Endothelial cell (in vitro differentiated cells): ENCODE results near the gene PRSS56. TPM values are rescaled to one million over a fixed set of nuclear protein-coding genes. Genes with fewer than 3 reads are reported as not detected.

ENCODE experiments used
- DNase-seq: peaks from one replicate; pipeline ENCODE4 v3.0.0; 2021; ENCODE audit warnings: low spot score
- H3K27ac Mint-ChIP-seq: one replicate; pipeline ENCODE4 v1.8.0; 2021; ENCODE audit warnings: mixed read lengths, inconsistent platforms; ENCODE audit not compliant: unreplicated experiment
- H3K27me3 Mint-ChIP-seq: one replicate; pipeline ENCODE4 v1.8.0; 2021; ENCODE audit warnings: mild to moderate bottlenecking, moderate library complexity, mixed read lengths, inconsistent platforms; ENCODE audit not compliant: unreplicated experiment
- H3K36me3 Mint-ChIP-seq: one replicate; pipeline ENCODE4 v1.8.0; 2021; ENCODE audit warnings: mild to moderate bottlenecking, low read depth, mixed read lengths, inconsistent platforms; ENCODE audit not compliant: unreplicated experiment
- H3K4me1 Mint-ChIP-seq: one replicate; pipeline ENCODE4 v1.8.0; 2021; ENCODE audit warnings: mild to moderate bottlenecking, mixed read lengths, inconsistent platforms; ENCODE audit not compliant: unreplicated experiment
- H3K4me3 Mint-ChIP-seq: one replicate; pipeline ENCODE4 v1.8.0; 2021; ENCODE audit warnings: mild to moderate bottlenecking, mixed read lengths, inconsistent platforms; ENCODE audit not compliant: unreplicated experiment
- H3K9me3 Mint-ChIP-seq: one replicate; pipeline ENCODE4 v1.8.0; 2021; ENCODE audit warnings: mixed read lengths, inconsistent platforms; ENCODE audit not compliant: unreplicated experiment
- total RNA-seq: library from RNA; stranded (reverse); fragmentation: NEBNext Ultra II Directional; extraction: Animal tissue kit (Norgen Biotek cat#: 25700); gene quantifications from one replicate; pipeline ENCODE4 v1.2.1, GENCODE V29; 2021; ENCODE audit not compliant: unreplicated experiment
- TF ChIP-seq, protein P1 (sequence below): fragments of 200-600 bp; sonication (generic); IDR thresholded peaks from one replicate; pipeline ENCODE4 v1.5.0; 2021; ENCODE audit warnings: antibody characterized with exemption; ENCODE audit not compliant: unreplicated experiment

PRSS56 gene
- total RNA-seq, 1 donor from 2014 or later: not detected

DNA sequence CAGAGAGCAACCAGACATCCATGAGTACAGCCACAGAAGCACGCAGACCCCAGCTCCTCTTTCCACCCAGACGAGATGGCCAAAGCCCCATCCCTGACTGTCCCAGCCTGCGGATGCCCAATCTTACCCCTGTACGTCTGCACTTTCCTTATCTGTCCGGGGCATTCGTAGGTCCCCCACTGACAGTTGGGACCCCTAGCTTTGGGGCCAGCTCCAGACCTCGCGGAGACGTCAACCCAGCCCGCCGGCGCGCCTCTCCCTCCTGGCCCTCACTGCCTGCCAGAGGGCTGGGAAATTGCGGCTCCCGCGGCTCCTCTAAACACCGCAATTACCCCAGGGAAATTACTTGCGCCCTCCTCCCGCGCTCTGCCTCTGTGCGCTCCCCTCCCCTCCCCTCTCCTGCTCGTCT, 34.8 kb upstream of the PRSS56 start:
- no peak for DNase-seq
- Mint-ChIP-seq H3K36me3 (no peaks in the 10 kb centered on the region), H3K27me3 (peaks cover 22% of the 10 kb centered on the region), H3K27ac (no peak overlapping the region), H3K4me3 (peak overlapping the region; percentile 37), H3K9me3 (no peaks in the 10 kb centered on the region), H3K4me1 (peaks cover 4% of the 10 kb centered on the region)
- TF ChIP-seq, protein P1, sequence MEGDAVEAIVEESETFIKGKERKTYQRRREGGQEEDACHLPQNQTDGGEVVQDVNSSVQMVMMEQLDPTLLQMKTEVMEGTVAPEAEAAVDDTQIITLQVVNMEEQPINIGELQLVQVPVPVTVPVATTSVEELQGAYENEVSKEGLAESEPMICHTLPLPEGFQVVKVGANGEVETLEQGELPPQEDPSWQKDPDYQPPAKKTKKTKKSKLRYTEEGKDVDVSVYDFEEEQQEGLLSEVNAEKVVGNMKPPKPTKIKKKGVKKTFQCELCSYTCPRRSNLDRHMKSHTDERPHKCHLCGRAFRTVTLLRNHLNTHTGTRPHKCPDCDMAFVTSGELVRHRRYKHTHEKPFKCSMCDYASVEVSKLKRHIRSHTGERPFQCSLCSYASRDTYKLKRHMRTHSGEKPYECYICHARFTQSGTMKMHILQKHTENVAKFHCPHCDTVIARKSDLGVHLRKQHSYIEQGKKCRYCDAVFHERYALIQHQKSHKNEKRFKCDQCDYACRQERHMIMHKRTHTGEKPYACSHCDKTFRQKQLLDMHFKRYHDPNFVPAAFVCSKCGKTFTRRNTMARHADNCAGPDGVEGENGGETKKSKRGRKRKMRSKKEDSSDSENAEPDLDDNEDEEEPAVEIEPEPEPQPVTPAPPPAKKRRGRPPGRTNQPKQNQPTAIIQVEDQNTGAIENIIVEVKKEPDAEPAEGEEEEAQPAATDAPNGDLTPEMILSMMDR: no peak

DNA sequence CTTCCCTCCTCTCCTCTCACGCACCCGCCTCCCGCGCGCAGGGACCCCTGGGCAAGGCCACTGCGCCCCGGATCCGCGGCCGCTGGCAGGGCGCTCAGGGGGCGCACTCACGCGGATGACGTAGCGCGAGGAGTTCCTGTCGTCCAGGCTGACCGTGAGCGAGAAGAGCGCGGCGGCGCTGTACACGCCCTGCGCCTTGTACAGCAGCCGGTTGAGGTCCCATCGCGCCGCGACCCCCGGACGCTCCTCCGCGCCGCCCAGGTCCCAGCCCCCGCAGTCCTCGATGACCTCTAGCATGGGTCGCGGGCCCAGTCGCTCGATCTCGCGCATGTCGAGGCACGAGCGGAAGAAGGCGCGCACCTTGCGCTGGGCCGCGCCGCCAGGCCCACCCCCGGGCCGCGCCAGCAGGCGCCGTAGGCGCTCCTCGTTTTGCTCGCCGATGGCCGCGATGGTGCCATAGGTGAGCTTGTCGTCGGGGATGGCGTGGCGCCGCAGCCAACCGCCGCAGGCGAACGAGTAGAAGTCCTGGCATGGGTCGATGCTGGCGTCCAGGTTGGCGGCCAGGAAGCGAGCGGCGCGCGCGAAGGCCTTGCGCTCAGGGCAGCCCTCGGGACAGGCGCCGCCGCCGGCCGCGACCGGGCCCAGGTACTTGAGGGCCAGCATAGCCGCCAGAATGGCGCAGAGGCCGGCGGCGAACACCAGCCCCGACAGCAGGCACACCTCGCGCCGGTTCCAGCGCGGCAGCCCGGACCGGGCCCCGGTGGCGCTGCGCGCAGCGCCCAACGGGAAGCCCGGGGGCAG, 34.2 kb upstream of the PRSS56 start:
- Mint-ChIP-seq H3K27me3 (peaks cover 22% of the 10 kb centered on the region), H3K27ac (no peak overlapping the region), H3K4me3 (no peak overlapping the region), H3K9me3 (no peaks in the 10 kb centered on the region), H3K4me1 (peaks cover 4% of the 10 kb centered on the region), H3K36me3 (no peaks in the 10 kb centered on the region)
- DNase-seq: no peak
- TF ChIP-seq, protein P1: no peak

DNA sequence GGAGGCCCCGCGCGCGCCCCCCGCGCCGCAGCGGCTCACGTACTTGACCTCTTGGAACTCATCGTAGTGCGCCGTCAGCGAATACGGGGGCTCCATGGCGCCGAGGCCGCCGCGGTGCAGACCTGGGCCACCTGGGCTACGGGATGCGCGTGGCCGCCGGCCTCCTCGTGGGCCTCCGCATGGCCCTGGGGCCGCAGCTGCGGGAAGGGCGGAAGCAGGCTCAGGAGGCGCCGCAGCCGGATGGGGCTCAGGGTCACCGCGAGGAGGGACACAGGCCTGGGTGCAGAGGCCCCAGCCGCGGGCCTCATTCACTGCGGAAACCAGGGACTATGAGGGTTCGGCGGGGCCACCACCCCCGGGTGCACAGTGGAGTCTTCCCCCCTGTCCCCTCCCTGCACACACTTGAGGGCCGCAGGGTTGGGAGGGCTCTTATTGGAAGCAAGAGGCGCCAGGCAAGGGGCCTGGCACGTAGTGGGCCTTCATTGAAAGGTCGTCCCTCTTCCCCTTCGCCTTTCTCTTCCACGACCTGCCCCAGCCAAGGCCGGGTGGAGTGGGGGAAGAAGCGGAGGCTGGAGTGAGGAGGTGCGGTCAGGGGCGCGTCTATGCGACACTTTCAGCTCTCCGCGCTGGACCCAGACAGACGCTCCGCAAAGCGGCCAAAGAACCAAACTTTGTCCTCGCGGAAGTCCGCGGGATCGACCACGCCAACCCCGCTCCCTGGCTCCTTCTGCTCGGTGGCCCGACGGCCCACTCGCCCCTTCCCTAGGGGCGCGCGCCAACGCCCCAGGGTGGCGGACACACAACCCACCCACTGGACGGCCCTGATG, 33.4 kb upstream of the PRSS56 start:
- H3K4me3 Mint-ChIP-seq: no peak overlapping the region
- no peaks in the 10 kb centered on the region for H3K9me3 Mint-ChIP-seq
- no peaks in the 10 kb centered on the region for H3K36me3 Mint-ChIP-seq
- peaks cover 4% of the 10 kb centered on the region for H3K4me1 Mint-ChIP-seq
- no peak overlapping the region for H3K27ac Mint-ChIP-seq
- DNase-seq: no peak
- TF ChIP-seq, protein P1: no peak
- peaks cover 22% of the 10 kb centered on the region for H3K27me3 Mint-ChIP-seq

GRCh38 chr2:232487385-232488096, 32.6 kb upstream of the PRSS56 start, which contains the start of gene ECEL1:
TSS of gene ECEL1 (minus strand) at chr2:232487834. CDS start at chr2:232486653, 1,181 bp downstream.
- no peak within 1 kb of the TSS for H3K4me3 Mint-ChIP-seq
- TF ChIP-seq, protein P1: no peak
- H3K27me3 Mint-ChIP-seq: peaks cover 24% of the 10 kb centered on the region
- DNase-seq: no peak
- no peaks in the 10 kb centered on the region for H3K36me3 Mint-ChIP-seq
- peaks cover 4% of the 10 kb centered on the region for H3K4me1 Mint-ChIP-seq
- H3K27ac Mint-ChIP-seq: no peak within 1 kb of the TSS
- no peaks in the 10 kb centered on the region for H3K9me3 Mint-ChIP-seq
